Measurements from ENCODE around the gene MRPL23.

MRPL23 gene

DNA sequence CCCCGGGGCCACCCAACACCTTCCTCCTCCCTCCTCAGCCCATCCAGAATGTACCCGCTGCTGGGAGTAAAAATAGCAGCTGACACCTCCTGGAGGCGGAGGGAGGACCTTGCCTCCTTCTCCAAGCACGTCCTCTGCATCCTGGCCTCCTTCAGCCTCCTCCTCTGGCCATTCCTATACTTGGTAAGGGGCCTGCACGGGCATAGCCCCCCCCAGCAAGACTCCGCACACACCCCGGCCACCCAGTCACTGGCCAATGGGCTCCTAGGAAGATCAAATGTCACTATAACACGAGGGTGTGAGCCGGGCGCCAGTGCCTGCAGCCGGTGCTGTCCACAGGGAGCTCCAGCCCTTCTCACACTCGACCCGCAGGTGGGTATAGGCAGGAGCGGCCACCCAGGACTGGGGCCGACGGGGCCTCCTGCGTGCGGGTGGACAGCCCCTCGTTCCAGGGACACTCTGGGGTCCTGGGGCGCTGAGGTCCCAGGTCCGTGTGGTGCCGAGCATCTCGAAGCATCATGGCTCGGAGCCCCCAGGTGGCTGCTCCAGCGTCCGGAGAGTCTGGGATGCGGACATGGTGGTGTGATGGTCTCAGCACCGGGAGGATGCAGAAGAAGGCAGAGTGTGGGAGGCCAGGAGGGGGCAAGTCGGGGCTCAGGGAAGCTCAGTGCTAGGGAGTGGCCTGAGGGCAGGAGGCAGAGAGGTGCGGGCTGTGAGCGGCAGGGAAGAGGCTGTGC is 27.6 kb upstream of the MRPL23 start, which contains the start of gene TNNT3:
Gene TNNT3 (plus strand): TSS at position 313 of the 737 bp plus-strand sequence. CDS start 3,172 bp downstream, outside the sequence.
- no peaks in the 10 kb centered on the region for H3K9me3 ChIP-seq
- TF ChIP-seq, protein P1, sequence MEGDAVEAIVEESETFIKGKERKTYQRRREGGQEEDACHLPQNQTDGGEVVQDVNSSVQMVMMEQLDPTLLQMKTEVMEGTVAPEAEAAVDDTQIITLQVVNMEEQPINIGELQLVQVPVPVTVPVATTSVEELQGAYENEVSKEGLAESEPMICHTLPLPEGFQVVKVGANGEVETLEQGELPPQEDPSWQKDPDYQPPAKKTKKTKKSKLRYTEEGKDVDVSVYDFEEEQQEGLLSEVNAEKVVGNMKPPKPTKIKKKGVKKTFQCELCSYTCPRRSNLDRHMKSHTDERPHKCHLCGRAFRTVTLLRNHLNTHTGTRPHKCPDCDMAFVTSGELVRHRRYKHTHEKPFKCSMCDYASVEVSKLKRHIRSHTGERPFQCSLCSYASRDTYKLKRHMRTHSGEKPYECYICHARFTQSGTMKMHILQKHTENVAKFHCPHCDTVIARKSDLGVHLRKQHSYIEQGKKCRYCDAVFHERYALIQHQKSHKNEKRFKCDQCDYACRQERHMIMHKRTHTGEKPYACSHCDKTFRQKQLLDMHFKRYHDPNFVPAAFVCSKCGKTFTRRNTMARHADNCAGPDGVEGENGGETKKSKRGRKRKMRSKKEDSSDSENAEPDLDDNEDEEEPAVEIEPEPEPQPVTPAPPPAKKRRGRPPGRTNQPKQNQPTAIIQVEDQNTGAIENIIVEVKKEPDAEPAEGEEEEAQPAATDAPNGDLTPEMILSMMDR (IDR thresholded peaks at IDR 0.05) = no peak
- no peaks in the 10 kb centered on the region for H3K27me3 ChIP-seq

DNA sequence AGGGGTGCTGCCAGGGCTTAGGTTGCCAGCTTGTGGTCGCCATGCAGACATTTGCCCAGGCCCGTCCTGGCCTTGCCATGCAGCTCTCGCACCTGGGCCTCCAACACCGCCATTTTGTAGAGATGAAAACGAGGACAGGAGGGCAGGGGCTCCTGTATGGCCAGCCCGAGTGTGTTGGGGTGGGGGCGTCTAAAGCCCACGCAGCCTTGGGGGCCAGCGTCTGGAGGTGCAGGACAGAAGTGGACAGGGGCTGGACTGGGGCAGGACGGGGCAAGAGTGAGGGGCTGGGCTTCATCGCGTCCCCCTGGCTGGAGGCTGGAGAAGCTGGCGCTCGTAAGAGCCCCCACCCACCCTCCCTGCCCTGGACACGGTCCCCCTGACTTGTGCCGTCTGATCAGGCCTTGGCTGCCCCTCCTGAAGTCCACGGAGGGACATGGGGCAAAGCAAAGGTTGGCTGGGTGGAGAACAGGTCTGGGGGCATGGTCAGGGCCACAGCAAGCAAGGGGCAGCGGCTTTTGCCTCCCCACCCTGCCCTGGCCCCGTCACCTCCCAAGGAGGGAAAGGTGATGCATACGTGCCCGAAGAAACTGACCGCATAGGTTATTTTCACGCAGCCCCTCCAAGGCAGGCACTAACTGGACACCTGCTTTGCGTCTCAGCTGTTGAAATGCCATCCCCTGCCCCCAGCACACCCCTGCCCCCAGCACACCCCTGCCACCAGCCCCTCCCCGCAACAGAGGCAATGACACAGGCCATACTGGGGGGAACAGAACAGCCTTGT is 26.8 kb upstream of the MRPL23 start:
- no peaks in the 10 kb centered on the region for H3K27me3 ChIP-seq

More for the DNA sequence above, 27.6 kb upstream of the MRPL23 start, which contains the start of gene TNNT3:
- Histone ChIP-seq H3K4me3 (ENCODE audit: low read depth in 1 of 2, low read length in 1 of 2) (no peak within 1 kb of the TSS), H3K36me3 (peaks cover 7% of the 10 kb centered on the region), H3K27ac (no peak within 1 kb of the TSS), H3K4me1 (ENCODE audit: control insufficient read depth in 1 of 2, insufficient read depth in 1 of 2, low read depth in 1 of 2, low read length in 1 of 2) (no peaks in the 10 kb centered on the region)

DNA sequence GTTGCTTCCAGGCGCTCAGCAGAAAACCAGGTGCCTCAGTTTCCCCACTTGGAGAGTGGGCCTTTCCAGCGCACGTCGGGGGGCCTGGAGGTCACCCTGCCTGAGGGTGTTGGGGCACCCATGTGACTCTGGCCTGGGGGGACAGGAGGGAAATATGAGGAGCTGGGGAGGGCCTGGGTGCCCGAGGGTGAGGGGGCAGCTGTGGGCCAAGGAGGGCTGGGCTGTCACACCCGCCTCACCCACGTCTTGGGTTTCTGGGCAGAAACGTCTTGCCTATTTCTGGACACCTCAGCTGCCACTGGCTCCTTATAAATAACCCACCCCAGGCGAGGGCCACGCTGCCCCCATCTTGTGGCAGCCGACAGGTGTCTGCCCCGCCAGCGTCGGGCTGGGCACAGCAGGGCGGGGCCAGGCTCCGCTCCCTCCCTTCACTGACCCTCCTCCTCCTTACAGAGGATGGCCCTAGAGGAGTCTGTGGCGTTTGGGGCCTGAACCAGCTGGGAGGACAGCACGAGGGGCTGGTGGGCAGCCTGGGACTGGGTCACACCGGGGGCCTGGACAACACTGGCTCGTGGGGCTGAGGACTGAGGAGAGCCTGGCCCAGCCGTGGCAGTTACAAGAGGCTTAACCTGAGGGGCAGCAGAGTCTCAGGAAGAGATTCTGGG is 26.1 kb upstream of the MRPL23 start:
- no peaks in the 10 kb centered on the region for H3K4me1 ChIP-seq (ENCODE audit: control insufficient read depth in 1 of 2, insufficient read depth in 1 of 2, low read depth in 1 of 2, low read length in 1 of 2)
- TF ChIP-seq, protein P1 (IDR thresholded peaks at IDR 0.05) = no peak
- no peak overlapping the region for H3K4me3 ChIP-seq (ENCODE audit: low read depth in 1 of 2, low read length in 1 of 2)
- peaks cover 5% of the 10 kb centered on the region for H3K27me3 ChIP-seq
- peaks cover 6% of the 10 kb centered on the region for H3K36me3 ChIP-seq
- H3K9me3 ChIP-seq = no peaks in the 10 kb centered on the region
- no peak overlapping the region for H3K27ac ChIP-seq

More for the DNA sequence above, 26.8 kb upstream of the MRPL23 start:
- peaks cover 7% of the 10 kb centered on the region for H3K36me3 ChIP-seq
- H3K4me1 ChIP-seq (ENCODE audit: control insufficient read depth in 1 of 2, insufficient read depth in 1 of 2, low read depth in 1 of 2, low read length in 1 of 2) = no peaks in the 10 kb centered on the region
- TF ChIP-seq, protein P1 (IDR thresholded peaks at IDR 0.05) = no peak
- H3K4me3 ChIP-seq (ENCODE audit: low read depth in 1 of 2, low read length in 1 of 2) = no peak overlapping the region
- no peaks in the 10 kb centered on the region for H3K9me3 ChIP-seq
- no peak overlapping the region for H3K27ac ChIP-seq

DNA sequence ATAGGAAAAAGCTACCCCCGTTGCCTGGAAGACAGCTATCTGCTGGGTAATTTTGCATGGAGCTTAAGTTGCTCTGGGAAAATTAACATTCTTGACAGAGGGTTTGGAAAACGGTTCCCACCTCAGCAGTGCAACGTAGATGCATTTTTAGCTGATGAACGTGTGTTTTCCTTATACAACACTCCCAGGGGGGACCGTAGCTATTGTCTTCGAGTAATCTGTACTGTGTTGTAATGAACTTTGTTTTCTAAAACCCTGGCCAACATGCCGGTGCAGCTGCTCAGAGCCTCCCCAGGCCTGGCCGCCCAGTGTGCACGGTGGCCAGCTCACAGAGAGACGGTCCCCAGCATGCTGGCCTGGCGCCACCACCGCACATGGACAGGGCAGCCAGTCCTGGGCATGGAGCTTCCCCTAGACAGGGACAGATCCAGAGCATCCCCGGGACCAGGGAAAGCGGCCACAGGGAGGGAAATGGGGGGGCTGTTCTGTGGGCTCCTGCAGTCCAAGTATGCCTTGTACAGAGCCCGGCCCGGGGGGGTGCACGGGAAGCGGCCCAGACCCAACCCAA is 25.5 kb upstream of the MRPL23 start:
- no peak overlapping the region for H3K27ac ChIP-seq
- no peaks in the 10 kb centered on the region for H3K4me1 ChIP-seq (ENCODE audit: control insufficient read depth in 1 of 2, insufficient read depth in 1 of 2, low read depth in 1 of 2, low read length in 1 of 2)
- TF ChIP-seq, protein P1 (IDR thresholded peaks at IDR 0.05) = no peak
- H3K9me3 ChIP-seq = no peaks in the 10 kb centered on the region
- peaks cover 11% of the 10 kb centered on the region for H3K27me3 ChIP-seq
- H3K4me3 ChIP-seq (ENCODE audit: low read depth in 1 of 2, low read length in 1 of 2) = no peak overlapping the region
- peaks cover under 1% of the 10 kb centered on the region for H3K36me3 ChIP-seq

DNA sequence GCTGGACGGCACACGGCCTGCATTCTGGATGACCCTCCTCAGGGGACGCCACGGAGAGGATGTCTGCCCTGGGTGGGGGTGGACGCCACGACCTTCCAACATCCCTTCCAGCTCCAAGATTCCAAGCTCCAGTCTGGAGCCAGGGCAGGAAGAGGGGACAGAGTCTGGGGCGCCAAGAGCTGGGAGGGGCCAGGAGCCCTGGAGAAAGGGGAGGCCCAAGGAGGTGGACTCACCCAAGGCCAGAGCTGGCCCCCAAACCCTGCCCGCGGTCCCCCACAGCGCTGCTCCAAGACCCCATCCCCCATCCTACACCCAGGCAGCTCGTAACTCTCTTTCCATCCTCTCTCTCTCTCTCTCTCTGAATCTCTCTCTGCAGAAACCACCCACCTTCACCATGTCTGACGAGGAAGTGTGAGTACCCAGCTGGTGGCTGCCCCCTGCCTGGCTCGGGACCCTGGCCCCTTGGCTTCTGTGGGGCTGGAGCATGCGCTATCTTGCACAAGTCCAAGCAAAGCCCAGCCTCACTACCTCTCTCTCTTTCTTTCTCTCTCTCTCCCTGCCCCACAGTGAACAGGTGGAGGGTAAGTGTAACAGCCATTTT is 24.6 kb upstream of the MRPL23 start:
- TF ChIP-seq, protein P1 (IDR thresholded peaks at IDR 0.05) = no peak
- Histone ChIP-seq H3K4me1 (ENCODE audit: control insufficient read depth in 1 of 2, insufficient read depth in 1 of 2, low read depth in 1 of 2, low read length in 1 of 2) (no peaks in the 10 kb centered on the region), H3K9me3 (no peaks in the 10 kb centered on the region), H3K27me3 (peaks cover 20% of the 10 kb centered on the region), H3K4me3 (ENCODE audit: low read depth in 1 of 2, low read length in 1 of 2) (no peak overlapping the region), H3K27ac (no peak overlapping the region), H3K36me3 (no peaks in the 10 kb centered on the region)

Measured in neutrophil (primary cell).